NB4 (cell line): Measurements from ENCODE around the gene NDUFA1.
"Not testable (repeated sequence)": the region's sequence is repeated elsewhere in the genome, so short reads cannot be mapped to it uniquely, and the experiment has no call there.

ENCODE experiments used
- DNase-seq: peaks from one replicate; pipeline ENCODE4 v3.0.0; 2010; ENCODE audit warnings: low read depth
- H3K4me3 ChIP-seq: one replicate; pipeline ENCODE4 v1.5.1; 2011; ENCODE audit warnings: mild to moderate bottlenecking, low read depth, low read length, moderate library complexity
- CTCF ChIP-seq: IDR thresholded peaks from one replicate; pipeline ENCODE4 v1.5.1; 2012; ENCODE audit warnings: low read depth, low read length
- MYC ChIP-seq: IDR thresholded peaks from 2 replicates; pipeline ENCODE4 v1.6.1; 2011; ENCODE audit warnings: low read depth, low read length
- POLR2A ChIP-seq: IDR thresholded peaks from 2 replicates; pipeline ENCODE4 v1.6.1; 2011; ENCODE audit warnings: mild to moderate bottlenecking; ENCODE audit not compliant: insufficient read length; ENCODE audit errors: extremely low read depth
- TF ChIP-seq, protein P1 (sequence below): IDR thresholded peaks from 2 replicates; pipeline ENCODE4 v1.6.1; 2011; ENCODE audit warnings: low read depth, low read length

The NDUFA1 gene

GRCh38 chrX:119880076-119880475 is 8.4 kb downstream of the NDUFA1 start:
- no peak overlapping the region for H3K4me3 ChIP-seq
- DNase-seq: no peak
- TF ChIP-seq POLR2A: no peak
- TF ChIP-seq MYC: no peak
- TF ChIP-seq CTCF: no peak
- TF ChIP-seq, protein P1, sequence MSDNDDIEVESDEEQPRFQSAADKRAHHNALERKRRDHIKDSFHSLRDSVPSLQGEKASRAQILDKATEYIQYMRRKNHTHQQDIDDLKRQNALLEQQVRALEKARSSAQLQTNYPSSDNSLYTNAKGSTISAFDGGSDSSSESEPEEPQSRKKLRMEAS: no peak

GRCh38 chrX:119880552-119881437 is 9.2 kb downstream of the NDUFA1 start:
- peak; percentile 72 for DNase-seq
- TF ChIP-seq CTCF: peak; percentile 66
- TF ChIP-seq, protein P1: no peak
- H3K4me3 ChIP-seq: no peak overlapping the region

DNA sequence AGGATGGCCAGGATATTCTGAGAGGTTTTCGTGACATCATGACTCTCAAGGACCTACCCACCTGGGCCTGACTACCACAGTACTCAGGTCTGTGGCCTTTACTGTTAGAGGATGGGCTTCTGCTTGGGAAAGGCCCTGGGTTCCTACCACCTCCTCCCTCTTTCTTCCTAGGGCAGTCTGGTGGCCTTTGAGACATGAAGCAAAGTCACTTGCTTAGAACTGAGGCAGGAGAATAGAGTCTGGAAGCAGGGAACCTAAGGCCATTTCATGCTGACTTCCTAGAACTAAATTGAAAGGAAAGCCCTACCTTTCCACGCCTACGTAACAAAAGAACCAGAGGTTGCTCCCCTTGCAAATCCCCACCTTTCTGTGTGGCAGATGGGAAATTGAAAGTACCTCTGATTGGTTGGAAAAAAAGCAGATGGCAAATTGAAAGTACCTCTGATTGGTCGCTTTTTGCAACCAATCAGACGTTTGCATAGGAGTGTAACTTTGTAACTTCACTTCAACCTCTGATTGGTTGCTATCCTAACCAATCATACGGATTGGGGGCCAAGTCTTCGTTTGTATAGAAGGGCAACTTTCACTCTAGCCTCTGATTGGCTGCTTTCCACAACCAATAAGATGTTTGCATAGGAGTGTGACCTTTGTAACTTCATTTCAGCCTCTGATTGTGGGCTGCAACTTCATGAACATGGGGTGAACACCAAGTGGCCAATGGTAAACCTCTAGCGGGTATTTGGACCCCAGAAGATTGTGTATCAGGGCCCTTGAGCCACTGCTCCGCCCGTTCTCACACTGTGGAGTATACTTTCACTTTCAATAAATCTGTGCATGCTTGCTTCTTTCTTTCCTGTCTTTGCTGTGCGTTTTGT is 14.2 kb downstream of the NDUFA1 start:
- TF ChIP-seq MYC (no peak), POLR2A (no peak), CTCF (no peak)
- TF ChIP-seq, protein P1: no peak
- no peak overlapping the region for H3K4me3 ChIP-seq
- DNase-seq: peak; percentile 37

GRCh38 chrX:119887721-119888425 is 16.2 kb downstream of the NDUFA1 start:
- no peak for DNase-seq
- TF ChIP-seq, protein P1: no peak
- TF ChIP-seq CTCF (no peak), POLR2A (no peak), MYC (no peak)
- no peak overlapping the region for H3K4me3 ChIP-seq

GRCh38 chrX:119890626-119891025 is 19.0 kb downstream of the NDUFA1 start:
- H3K4me3 ChIP-seq, DNase-seq: not testable (repeated sequence)

DNA sequence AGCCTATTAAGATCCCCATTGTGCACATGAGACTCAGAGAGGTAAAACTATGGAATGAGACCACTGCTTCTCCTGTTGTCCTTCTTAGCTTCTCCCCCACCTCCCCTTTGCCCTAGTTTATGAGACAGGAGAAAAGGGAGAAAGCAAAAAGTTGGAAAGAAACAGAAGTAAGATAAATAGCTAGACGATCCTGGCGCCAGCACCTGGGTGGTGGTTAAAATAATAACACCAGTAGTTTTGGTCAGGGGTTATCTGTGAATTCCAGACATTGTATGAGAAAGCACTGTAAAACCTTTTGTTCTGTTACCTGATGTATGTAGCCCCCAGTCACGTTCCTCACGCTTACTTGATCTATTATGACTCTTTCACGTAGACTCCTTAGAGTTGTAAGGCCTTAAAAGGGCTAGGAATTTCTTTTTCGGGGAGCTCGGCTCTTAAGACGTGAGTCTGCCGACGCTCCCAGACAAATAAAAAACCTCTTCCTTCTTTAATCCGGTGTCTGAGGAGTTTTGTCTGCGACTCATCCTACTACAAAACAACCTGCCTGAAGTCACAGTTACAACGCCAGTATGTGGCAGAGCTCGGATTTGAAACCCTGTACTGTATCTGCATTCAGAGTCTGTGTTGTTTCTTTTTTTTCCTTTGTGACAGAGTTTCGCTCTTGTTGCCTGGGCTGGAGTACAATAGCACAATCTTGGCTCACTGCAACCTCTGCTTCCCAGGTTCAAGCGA is 20.5 kb downstream of the NDUFA1 start:
- not testable (repeated sequence) for H3K4me3 ChIP-seq, DNase-seq
